Activated CD8-positive, alpha-beta memory T cell treated with anti-CD3 and anti-CD28 coated beads for 1 hour (primary cell): ENCODE measurements around the gene LAMP1.
A peak's percentile ranks its signal among the peaks of the same experiment; 100 is the strongest.
"Not testable (repeated sequence)": the region's sequence is repeated elsewhere in the genome, so short reads cannot be mapped to it uniquely, and the experiment has no call there.

Experiments used
- DNase-seq, 2 donors: peaks; one replicate each; pipeline ENCODE4 v3.0.0-alpha.2; 2020; ENCODE audit warnings: low read depth in 1 of 2; ENCODE audit errors: extremely low read depth in 1 of 2

Gene LAMP1

GRCh38 chr13:113297370-113298042 lies 467 bp downstream of the LAMP1 start:
- peak; percentile 12 to 32 for DNase-seq

DNA sequence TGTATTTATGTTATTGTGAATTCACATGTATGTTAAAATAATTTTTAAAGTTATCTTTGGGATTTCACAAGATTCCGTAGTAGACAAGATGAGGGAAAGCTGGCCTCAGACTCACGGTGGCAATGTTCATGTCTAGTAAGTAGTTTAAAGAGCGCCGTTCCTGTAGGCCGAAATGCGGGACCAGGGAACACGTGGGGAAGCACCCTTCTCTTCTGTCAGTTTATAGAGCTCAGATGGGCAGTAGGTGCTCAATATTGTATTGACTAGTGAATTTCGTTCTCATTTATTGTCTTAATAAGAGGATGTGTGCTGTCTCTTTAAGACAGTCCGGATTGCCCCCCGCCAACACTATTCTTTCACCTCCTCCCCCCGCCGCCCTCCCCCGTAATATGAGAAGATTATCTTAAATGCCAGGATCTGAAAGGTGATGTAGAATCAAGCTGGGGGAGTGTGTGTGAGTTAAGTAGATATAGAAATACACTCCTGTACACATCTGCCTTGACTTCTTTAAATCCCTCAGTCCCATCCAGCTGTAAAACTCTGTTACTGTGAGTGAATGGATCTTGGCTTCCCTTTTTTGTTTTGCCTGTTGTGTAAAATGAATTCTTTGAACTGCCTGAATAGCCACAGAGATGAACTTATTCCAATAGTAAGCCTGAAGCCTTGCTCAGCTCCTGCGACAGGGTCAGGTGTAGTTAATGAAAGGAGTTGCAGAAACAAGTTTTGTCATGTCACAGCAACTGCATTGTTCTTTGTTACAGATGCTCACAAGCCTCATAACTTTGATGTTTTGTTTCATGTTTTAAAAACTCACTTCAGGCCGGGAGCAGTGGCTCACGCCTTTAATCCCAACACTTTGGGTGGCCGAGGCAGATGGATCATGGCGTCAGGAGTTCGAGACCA lies 1.3 kb downstream of the LAMP1 start:
- DNase-seq, result no peak

GRCh38 chr13:113299951-113300350 lies 2.9 kb downstream of the LAMP1 start:
- DNase-seq, result no peak

GRCh38 chr13:113302986-113303385 lies 5.9 kb downstream of the LAMP1 start:
- DNase-seq, result no peak

DNA sequence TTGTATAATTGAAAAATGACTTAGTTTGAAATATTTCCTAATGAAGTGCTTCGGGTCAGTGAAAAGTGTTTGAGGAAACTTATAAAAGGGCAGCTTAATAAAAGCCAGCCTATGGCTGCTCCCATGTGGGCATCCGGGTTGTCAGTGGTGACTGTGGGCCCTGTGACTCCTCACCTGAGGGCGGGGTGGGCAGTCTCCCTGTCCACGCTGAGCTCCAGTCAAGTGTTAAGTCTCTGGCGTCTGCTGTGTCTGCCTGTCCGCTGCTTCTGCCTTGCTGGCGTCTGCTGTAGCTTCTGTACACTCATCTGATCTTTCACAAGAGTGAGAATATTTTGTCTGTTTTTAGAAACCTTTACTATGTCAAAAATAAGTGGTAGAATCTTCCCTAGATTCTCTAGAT lies 7.1 kb downstream of the LAMP1 start:
- no peak for DNase-seq

GRCh38 chr13:113305208-113305607 lies 8.2 kb downstream of the LAMP1 start:
- no peak for DNase-seq

DNA sequence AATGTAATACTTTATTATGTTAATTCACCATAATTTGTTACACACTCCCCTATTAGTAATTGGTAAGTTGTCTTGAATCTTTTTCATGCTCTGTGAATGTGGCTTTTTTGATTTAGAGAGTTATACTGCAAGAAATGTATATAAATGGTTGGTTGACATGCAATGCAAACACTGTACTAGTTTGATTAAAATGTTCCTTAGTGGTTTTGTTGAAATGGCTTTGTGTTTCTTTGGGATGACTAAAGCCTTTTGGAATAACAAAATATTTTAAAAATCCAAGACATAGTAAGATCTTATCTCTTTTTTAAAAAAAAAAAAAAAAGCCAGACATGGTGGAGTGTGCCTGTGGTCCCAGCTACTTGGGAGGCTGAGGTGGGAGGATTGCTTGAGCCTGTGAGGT lies 10.5 kb downstream of the LAMP1 start:
- no peak for DNase-seq

DNA sequence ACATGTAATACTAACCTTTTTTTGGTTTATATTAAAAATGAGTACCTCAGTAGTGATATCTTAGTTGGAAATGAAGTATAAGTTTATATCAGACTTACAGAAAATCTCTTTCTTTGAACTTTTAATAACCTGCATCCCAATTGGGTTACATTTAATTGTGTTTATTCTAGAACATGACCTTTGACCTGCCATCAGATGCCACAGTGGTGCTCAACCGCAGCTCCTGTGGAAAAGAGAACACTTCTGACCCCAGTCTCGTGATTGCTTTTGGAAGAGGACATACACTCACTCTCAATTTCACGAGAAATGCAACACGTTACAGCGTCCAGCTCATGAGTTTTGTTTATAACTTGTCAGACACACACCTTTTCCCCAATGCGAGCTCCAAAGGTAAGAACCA lies 12.4 kb downstream of the LAMP1 start:
- DNase-seq, result no peak

DNA sequence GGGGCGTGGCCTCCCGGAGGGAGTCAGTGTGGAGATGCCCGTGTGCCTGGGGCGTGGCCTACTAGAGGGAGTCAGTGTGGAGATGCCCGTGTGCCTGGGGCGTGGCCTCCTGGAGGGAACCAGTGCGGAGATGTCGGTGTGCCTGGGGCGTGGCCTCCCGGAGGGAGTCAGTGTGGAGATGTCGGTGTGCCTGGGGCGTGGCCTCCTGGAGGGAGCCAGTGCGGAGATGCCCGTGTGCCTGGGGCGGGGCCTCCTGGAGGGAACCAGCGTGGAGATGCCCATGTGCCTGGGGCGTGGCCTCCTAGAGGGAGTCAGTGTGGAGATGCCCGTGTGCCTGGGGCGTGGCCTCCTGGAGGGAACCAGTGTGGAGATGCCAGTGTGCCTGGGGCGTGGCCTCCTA lies 17.1 kb downstream of the LAMP1 start:
- DNase-seq, result not testable (repeated sequence)

DNA sequence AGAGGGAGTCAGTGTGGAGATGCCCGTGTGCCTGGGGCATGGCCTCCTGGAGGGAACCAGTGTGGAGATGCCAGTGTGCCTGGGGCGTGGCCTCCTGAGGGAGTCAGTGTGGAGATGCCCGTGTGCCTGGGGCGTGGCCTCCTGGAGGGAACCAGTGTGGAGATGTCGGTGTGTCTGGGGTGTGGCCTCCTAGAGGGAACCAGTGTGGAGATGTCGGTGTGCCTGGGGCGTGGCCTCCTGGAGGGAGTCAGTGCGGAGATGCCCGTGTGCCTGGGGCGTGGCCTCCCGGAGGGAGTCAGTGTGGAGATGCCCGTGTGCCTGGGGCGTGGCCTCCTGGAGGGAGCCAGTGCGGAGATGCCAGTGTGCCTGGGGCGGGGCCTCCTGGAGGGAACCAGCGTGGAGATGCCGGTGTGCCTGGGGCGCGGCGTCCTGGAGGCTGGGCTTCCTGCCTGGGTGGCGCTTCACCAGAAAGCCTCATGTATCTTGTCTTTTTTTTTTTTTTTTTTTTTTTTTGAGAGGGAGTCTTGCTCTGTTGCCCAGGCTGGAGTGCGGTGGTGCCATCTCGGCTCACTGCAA lies 17.9 kb downstream of the LAMP1 start:
- DNase-seq, result not testable (repeated sequence)

DNA sequence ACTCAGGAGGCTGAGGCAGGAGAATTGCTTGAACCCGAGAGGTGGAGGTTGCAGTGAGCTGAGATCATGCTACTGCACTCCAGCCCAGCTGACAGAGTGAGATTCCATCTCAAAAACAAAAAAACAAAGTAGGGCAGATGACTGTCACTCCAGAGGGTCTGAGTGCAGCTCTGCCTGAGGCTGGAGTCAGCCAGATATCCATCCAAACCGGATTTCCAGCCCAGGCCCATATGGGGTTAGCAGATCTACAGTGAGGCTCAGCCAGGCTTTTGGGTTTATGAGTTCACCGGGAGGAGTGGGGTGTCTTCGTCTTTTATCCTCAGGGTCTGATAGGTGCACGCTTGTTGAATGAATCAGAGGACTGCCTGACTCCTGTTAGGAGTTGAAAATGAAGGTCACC lies 19.0 kb downstream of the LAMP1 start:
- no peak for DNase-seq

DNA sequence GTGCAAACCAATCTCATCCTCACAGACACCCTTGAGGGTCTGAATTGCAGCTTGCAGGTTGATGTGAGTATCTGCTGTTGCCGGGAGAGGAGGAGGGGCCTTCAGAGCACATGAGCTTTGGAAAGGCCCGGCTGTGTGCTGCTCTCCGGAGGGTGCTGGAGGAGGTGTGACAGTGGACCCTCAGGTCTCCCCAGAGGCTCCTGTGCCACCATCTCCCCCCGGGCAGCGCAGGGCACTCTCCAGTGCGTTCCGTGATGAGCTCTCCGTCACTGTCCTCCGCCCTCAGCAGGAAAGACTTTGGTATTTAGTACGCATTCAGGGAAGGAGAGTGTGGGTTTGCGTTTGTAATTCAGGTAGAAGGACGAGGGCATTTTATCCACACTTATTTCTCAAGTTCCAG lies 20.0 kb downstream of the LAMP1 start:
- DNase-seq, result no peak

DNA sequence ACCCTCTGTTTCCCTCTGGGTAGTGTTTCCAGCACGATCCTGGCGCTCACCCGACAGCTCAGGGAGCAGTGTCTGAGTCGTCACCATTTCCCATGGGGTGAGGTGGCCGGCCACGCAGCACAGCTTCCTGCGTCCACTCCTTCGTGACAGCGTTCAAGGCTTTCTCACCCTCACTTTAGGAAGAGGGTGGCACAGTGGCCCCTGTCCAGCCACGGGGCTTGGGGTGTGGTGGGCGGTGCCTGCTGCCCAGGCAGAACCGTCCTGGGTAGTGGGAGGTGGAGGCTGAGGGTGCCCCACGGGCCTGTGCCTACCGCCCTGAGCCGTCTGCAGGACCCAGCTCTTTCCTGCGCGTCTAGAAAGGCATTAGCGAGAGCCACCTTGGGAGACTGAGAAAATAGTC lies 21.9 kb downstream of the LAMP1 start:
- DNase-seq, result no peak

GRCh38 chr13:113319371-113319770 lies 22.3 kb downstream of the LAMP1 start:
- no peak for DNase-seq

GRCh38 chr13:113320226-113320875 lies 23.3 kb downstream of the LAMP1 start:
- no peak for DNase-seq

GRCh38 chr13:113321546-113321945 lies 24.5 kb downstream of the LAMP1 start:
- DNase-seq, result no peak

GRCh38 chr13:113322043-113322461 lies 25.0 kb downstream of the LAMP1 start:
- DNase-seq, result no peak

GRCh38 chr13:113322890-113323651 lies 26.0 kb downstream of the LAMP1 start:
- DNase-seq, result no peak

- no peak for DNase-seq
These were observed 26.8 kb downstream of the LAMP1 start for GRCh38 chr13:113323869-113324268.

DNA sequence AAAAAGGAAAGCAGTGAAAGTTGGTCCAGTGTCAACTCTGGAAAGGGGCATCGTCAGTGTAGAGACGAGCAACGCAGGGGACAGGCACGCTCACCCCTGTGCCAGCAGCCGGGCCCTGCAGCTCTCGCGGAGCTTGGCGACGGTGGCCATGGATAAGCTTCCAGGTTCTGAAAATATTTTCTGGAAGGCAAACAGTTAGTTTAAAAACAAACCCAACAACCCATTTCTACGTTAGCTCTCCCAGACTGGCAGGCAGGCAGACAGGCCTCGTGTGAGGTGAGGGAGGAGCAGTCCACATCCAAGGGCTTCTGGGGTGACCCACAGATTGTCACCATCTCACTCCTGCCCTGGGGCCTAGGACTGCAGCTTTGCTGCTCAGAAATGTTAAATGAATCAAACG lies 27.4 kb downstream of the LAMP1 start:
- no peak for DNase-seq

DNA sequence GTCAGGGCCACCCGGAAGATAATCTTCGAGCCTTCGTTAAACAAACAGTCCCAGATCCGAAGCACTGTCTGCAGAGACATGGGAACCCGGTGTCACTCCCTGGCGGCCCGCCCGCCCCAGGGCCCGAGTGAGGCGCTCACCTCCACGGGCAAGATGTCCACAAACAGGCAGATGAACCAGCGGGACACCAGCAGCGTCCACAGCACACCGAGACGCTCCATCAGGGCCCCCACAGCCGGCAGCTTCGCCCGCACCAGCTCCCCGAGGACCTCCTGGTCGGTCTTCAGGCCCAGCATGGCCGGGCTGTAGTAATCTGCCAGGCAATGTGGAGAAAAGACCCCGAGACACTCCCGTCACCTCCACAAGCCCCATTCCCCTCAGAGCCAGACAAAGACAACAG lies 28.7 kb downstream of the LAMP1 start:
- DNase-seq, result no peak
